Panc1 (cell line): Measurements from ENCODE around the gene PRR30.

Experiments used
- CTCF ChIP-seq: fragments of 450-650 bp; IDR thresholded peaks from 2 replicates; pipeline ENCODE4 v1.5.1; 2017; ENCODE audit warnings: mild to moderate bottlenecking
- POLR2AphosphoS5 ChIP-seq: IDR thresholded peaks from 2 replicates; pipeline ENCODE4 v1.6.1; 2012; ENCODE audit warnings: mild to moderate bottlenecking, low read depth, low read length, moderate library complexity
- SIN3A ChIP-seq: IDR thresholded peaks from 2 replicates; pipeline ENCODE4 v1.6.1; 2012; ENCODE audit warnings: low read depth, mild to moderate bottlenecking, low read length, moderate library complexity, borderline replicate concordance; ENCODE audit not compliant: insufficient read depth

- TF ChIP-seq SIN3A, result no peak
- TF ChIP-seq CTCF, result no peak
- TF ChIP-seq POLR2AphosphoS5, result no peak
Measured at GRCh38 chr2:27137322-27137935, 1.8 kb downstream of the PRR30 start.
